Uterus (tissue), 4 donors: ENCODE results near the gene ZNF674. TPM values are rescaled to one million over a fixed set of nuclear protein-coding genes. Genes with fewer than 3 reads are reported as not detected.

Experiments
- DNase-seq, 2 donors: peaks; one replicate each; pipeline ENCODE4 v3.0.0-alpha.2; 2019 to 2020
- H3K27ac ChIP-seq, 2 donors: fragments of 200-600 bp; sonication (generic); 1 replicate in 1 of 2; 2 replicates in 1 of 2; pipeline ENCODE4 v1.5.1; 2016 to 2018
- H3K27me3 ChIP-seq, 2 donors: fragments of 200-600 bp; sonication (generic); one replicate each; pipeline ENCODE4 v1.5.1; 2018 to 2019; ENCODE audit warnings: control low read depth in 1 of 2
- H3K36me3 ChIP-seq, 2 donors: fragments of 200-600 bp; sonication (generic); one replicate each; pipeline ENCODE4 v1.5.1; 2019; ENCODE audit warnings: control low read depth in 1 of 2
- H3K4me1 ChIP-seq, 2 donors: fragments of 200-600 bp; sonication (generic); one replicate each; pipeline ENCODE4 v1.5.1; 2018 to 2019; ENCODE audit warnings: control low read depth in 1 of 2
- H3K4me3 ChIP-seq, 2 donors: fragments of 200-600 bp; sonication (generic); 1 replicate in 1 of 2; 2 replicates in 1 of 2; pipeline ENCODE4 v1.5.1; 2018 to 2019; ENCODE audit warnings: mild to moderate bottlenecking in 1 of 2
- H3K9me3 ChIP-seq, 2 donors: fragments of 200-600 bp; sonication (generic); one replicate each; pipeline ENCODE4 v1.5.1; 2019; ENCODE audit warnings: control low read depth in 1 of 2
- CTCF ChIP-seq, 4 experiments: fragments of 200-600 bp in 2 of 4; fragments of 450-650 bp in 2 of 4; sonication (generic) in 2 of 4; IDR thresholded peaks; one replicate each; pipeline ENCODE4 v1.5.1; 2016 to 2019; ENCODE audit warnings: antibody characterized with exemption in 4 of 4, mild to moderate bottlenecking in 2 of 4, moderate library complexity in 1 of 4
- POLR2A ChIP-seq, 2 donors: fragments of 450-650 bp; IDR thresholded peaks; one replicate each; pipeline ENCODE4 v1.6.1; 2016; ENCODE audit warnings: antibody characterized with exemption in 2 of 2, mild to moderate bottlenecking in 1 of 2, moderate library complexity in 1 of 2
- intact Hi-C: fragments of 100-400 bp; cut with DNase I; formaldehyde crosslinking; loops from one replicate; pipeline ENCODE4 v1.15.1; 2023; ENCODE audit warnings: low total_unique reads
- total RNA-seq, 4 donors: library from RNA; depleted of rRNA in 3 of 4; stranded (reverse); fragments of >200 nt in 3 of 4; gene quantifications; one replicate each; pipeline versions ENCODE4 v1.1.0 to v1.2.4, GENCODE V29; 2014 to 2023
- donor health status: DM: yes; HTN: yes; CAD: no.

The ZNF674 gene
- total RNA-seq, 4 donors from 2014 or later: 1.2 to 7.8 (median 5.3) TPM

- no peak for DNase-seq
- Histone ChIP-seq H3K9me3 (no peaks in the 10 kb centered on the region), H3K4me3 (no peak overlapping the region), H3K36me3 (no peaks in the 10 kb centered on the region), H3K27me3 (no peaks in the 10 kb centered on the region), H3K27ac (no peak overlapping the region), H3K4me1 (no peaks in the 10 kb centered on the region)
- intact Hi-C loops: no loop called here
- TF ChIP-seq CTCF (IDR thresholded peaks at IDR 0.05) (no peak), POLR2A (IDR thresholded peaks at IDR 0.05) (no peak)
These were observed 39.5 kb upstream of the ZNF674 start for GRCh38 chrX:46584736-46585135.

GRCh38 chrX:46582966-46583365 lies 37.7 kb upstream of the ZNF674 start:
- intact Hi-C loops: no loop called here
- Histone ChIP-seq H3K36me3 (no peaks in the 10 kb centered on the region), H3K4me1 (no peaks in the 10 kb centered on the region), H3K9me3 (no peaks in the 10 kb centered on the region), H3K4me3 (no peak overlapping the region), H3K27ac (peak overlapping the region; percentile 33 to 54), H3K27me3 (no peaks in the 10 kb centered on the region)
- TF ChIP-seq CTCF (IDR thresholded peaks at IDR 0.05) (no peak), POLR2A (IDR thresholded peaks at IDR 0.05) (no peak)
- peak in 1 of 2 donors; percentile 43 for DNase-seq

- Histone ChIP-seq H3K4me1 (no peaks in the 10 kb centered on the region), H3K36me3 (no peaks in the 10 kb centered on the region), H3K4me3 (no peak overlapping the region), H3K27me3 (no peaks in the 10 kb centered on the region), H3K9me3 (no peaks in the 10 kb centered on the region), H3K27ac (peak overlapping the region; percentile 33 to 54)
- intact Hi-C loops: no loop called here
- no peak for DNase-seq
- TF ChIP-seq POLR2A (IDR thresholded peaks at IDR 0.05) (no peak), CTCF (IDR thresholded peaks at IDR 0.05) (no peak)
These were observed 37.1 kb upstream of the ZNF674 start for GRCh38 chrX:46582325-46582724.

GRCh38 chrX:46580613-46581012 lies 35.4 kb upstream of the ZNF674 start:
- intact Hi-C loops: no loop called here
- H3K4me3 ChIP-seq: no peak overlapping the region
- H3K27ac ChIP-seq: no peak overlapping the region
- DNase-seq: no peak
- TF ChIP-seq CTCF (IDR thresholded peaks at IDR 0.05): no peak
- no peak for TF ChIP-seq POLR2A (IDR thresholded peaks at IDR 0.05)
- H3K27me3 ChIP-seq: no peaks in the 10 kb centered on the region
- no peaks in the 10 kb centered on the region for H3K9me3 ChIP-seq
- H3K4me1 ChIP-seq: no peaks in the 10 kb centered on the region
- no peaks in the 10 kb centered on the region for H3K36me3 ChIP-seq

GRCh38 chrX:46579250-46579649 lies 34.0 kb upstream of the ZNF674 start:
- H3K4me3 ChIP-seq: no peak overlapping the region
- H3K9me3 ChIP-seq: no peaks in the 10 kb centered on the region
- intact Hi-C loops: no loop called here
- H3K36me3 ChIP-seq: no peaks in the 10 kb centered on the region
- H3K27ac ChIP-seq: no peak overlapping the region
- H3K27me3 ChIP-seq: no peaks in the 10 kb centered on the region
- DNase-seq: no peak
- TF ChIP-seq POLR2A (IDR thresholded peaks at IDR 0.05): no peak
- no peak for TF ChIP-seq CTCF (IDR thresholded peaks at IDR 0.05)
- no peaks in the 10 kb centered on the region for H3K4me1 ChIP-seq
